HG03060 (cell line): ENCODE data around the gene HDAC4.
"Not testable (repeated sequence)": the region's sequence is repeated elsewhere in the genome, so short reads cannot be mapped to it uniquely, and the experiment has no call there.

Source experiments
- ATAC-seq: cut with Tn5 transposase; IDR thresholded peaks from one replicate; pipeline ENCODE4 v1.9.1; 2021; ENCODE audit warnings: low read depth, moderate number of reproducible peaks; ENCODE audit not compliant: unreplicated experiment

HDAC4 gene

DNA sequence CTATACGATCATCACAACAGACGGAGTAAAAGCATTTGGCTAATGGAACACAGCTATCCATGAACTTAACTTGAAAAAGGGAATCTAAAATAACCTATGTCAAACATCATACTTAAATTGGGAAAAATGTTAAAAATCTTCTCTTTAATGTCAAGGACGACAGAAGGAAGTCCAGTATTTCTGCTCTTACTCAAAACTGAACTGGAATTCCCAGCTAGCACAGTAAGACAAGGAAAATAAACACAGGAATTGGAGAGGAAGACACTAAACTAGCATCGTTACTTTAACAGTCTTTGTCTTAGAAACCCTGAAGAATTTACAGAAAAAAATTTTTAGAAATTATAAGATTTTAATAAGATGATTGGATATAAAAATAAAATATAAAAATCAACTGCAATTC is 112.6 kb downstream of the HDAC4 start:
- no peak for ATAC-seq

DNA sequence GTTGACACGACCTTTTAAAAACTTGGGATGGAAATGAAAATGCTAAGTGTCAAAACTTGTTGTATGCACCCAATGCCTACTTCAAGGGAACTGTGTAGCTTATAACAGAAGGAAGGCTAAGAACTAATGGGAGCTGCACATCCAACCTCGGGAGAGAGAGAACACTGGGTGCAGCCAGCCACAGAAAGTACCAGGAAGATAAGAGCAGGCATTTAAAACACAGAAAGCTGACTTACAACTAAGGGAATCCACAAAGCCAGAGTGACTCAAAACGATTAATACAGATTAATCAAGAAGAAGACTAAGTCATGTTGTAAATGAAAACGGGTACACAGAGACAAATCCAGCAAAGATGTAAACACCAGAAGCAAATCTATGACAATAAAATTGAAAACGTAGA is 113.4 kb downstream of the HDAC4 start:
- no peak for ATAC-seq

DNA sequence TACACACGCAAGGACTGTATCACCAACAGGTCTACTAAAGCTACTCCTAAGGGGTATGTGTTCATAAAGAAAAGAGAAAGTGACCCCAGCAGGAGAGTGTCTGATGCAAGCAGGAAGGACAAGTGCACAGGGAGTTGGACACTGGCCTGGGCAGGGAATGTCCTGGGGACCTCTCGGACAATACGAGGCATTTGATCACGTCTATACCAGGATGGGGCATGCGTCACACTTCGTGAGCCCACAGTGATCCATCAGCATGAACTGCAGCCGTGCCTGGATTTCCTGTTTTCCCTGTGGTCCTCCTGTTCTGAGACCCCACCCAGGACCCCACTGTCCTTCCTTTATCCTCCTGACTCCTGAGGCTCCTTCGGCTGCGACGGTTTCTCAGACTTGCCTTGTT is 113.9 kb downstream of the HDAC4 start:
- no peak for ATAC-seq

DNA sequence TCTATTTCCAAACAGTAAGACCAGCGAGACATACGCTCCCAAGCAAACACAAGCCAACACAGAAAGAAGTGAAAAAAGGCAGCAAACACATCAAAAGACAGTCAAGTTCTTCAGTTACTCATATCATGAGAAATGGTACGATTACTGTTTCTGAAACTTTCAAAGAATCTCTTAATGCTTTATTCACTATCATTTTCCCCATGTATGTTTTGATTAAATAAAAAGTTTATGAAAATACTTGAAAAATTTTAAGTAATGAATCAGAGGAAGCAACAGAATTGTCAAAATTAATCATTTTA is 114.9 kb downstream of the HDAC4 start:
- ATAC-seq = no peak

DNA sequence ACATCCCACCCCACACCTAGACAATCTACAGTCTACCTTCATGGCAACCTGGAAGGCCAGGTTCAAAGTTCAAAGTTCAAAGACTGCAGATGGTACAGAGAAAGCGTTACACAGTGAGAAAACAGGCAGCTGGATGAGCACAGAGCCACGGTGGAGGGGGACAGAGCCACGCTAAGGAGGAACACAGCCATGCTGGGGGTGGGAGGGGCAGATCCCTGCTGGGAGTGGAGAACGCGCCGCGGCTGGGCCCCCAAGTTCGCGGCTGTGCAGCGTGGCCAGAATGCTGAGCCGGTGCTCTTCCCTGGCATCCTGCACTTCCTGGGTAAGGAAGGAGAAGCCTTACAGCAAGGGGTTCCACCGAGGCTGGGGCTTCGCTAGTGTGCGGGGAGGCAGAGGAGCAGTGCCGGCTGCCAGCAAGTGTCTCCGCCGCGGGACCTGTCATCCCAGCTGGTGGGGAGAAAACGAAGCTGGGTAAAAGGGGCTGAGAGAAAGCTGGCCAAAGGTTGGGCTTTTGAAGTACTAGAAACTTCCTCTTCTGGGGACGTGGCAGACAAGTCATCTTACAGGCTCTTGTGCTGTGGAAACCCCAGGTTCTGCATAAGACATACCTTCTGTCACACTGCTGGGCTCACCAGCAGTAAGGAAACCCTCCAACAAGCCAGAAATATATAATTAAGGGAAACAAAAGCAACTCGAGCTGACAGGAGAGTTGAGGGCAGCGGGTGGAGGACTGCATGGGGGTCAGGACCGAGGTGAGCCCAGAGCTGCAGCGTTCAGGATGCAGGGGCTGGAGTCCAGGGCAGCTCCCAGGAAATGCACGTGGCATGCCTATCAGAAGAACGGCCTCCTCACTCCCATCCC is 115.5 kb downstream of the HDAC4 start:
- ATAC-seq = no peak

DNA sequence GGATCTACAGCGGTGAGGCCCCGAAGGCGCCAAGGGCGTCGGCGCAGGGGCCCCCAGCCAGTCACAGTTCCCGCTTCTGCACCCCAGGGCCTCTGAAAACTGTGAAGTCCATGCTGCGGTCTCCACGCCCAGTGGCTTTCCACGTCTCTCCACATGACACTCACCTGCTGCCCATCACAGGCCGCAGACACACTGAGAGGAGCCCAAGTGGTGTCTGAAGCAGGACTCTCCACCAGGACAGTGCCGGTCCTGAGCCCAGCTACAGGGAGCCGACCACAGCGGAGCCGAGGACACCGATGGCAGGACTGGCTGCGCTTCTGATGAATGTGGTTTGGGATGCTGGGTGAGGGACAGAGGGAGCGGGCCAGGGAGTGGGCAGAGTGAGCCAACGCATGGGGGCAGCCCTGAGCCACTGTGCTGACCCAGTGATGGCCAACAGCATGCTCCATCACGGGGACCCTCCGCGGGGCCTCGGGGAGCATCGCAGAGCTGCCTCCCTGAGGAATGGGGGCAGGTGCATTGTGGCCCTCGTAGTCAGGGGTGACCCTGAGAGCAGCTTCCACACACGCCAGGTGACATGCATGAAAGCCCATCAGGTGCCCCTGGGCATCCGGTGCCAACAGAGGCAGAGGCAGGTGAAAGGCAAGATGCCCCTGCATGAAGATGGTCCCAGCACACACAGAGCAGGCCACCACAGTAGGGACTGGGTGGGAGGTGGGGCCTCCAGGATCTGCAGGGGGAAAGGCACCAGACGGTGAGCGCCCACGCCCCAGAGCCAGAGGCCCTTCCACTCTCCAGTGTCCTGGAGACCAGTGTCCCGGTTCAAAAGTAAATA is 116.6 kb downstream of the HDAC4 start:
- no peak for ATAC-seq

DNA sequence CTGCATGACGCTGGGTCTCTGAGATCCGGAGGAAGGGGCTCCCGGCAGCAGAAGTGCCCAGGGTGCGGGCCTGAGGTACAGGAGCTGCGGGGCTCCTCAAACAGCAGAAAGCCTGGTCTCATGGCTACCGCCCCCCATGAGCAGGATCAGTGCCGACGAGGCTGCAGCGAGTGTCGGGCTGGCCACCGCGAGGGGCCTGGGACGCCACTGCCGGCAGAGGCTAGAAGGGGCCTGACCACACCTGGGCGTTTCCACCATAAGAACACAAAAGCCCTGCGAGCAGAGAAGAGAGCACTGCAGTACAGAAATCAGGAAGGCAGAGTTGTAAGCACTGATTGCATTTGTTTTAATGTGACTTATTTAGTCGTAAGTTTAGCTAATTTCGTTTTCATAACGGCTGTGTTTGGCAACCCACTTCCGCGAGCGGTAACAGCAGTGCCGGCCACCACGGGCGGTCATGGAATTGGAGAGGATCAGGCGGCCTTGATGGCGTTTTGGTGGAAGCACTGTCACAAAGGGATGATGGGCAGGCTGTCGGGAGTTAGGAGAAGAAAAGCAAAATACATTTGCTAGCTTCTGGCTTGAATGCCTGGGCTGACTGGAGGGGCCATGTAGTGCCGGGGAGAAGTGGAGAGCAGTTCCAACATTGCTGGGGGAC is 117.4 kb downstream of the HDAC4 start:
- no peak for ATAC-seq

DNA sequence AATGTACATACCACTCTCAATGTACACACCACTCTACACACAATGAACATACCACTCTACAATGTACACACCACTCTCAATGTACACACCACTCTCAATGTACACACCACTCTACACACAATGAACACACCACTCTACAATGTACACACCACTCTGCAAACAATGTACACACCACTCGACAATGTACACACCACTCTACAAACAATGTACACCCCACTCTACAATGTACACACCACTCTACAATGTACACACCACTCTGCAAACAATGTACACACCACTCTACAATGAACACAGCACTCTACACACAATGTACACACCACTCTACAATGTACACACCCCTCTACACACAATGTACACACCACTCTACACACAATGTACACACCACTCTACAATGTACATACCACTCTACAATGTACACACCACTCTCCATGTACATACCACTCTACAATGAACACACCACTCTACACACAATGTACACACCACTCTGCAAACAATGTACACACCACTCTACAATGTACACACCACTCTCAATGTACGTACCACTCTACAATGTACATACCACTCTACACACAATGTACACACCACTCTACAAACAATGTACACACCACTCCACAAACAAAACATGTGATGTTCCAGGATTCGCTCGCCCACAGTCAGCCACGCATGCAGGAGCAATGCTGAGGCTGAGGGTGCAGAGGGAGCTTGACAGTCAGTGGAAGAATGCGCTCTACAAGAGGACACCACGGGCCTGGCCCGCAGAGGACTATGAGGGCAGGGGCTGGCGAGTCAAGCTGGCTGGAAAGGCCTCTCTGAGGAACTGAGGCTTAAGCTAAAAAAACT is 118.2 kb downstream of the HDAC4 start:
- ATAC-seq = no peak

DNA sequence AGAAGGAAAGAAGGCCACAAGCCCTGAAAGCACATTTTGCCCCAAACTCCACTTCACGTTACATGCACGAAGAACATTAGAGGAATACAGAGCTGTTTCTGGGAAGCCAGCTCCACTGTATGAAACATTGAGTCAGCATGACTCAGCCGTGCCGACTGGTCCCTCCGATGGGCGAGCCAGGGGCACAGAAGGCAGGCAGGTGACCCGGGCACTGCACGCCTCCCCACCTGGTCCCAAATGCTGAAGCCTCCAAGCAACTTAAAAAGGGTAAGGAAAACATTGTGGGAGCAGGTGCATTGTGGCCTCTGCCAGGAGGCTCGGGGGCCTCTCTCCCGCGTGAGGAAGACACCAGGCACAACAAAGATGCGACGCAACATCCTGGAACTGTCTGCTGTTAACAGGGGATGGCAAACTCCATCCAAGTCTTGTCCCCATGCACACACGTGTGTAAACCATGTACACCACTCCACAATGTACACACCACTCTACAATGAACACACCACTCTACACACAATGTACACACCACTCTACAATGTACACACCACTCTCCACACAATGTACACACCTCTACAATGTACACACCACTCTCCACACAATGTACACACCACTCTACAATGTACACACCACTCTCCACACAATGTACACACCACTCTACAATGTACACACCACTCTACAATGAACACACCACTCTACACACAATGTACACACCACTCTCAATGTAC is 120.4 kb downstream of the HDAC4 start:
- ATAC-seq = not testable (repeated sequence)

DNA sequence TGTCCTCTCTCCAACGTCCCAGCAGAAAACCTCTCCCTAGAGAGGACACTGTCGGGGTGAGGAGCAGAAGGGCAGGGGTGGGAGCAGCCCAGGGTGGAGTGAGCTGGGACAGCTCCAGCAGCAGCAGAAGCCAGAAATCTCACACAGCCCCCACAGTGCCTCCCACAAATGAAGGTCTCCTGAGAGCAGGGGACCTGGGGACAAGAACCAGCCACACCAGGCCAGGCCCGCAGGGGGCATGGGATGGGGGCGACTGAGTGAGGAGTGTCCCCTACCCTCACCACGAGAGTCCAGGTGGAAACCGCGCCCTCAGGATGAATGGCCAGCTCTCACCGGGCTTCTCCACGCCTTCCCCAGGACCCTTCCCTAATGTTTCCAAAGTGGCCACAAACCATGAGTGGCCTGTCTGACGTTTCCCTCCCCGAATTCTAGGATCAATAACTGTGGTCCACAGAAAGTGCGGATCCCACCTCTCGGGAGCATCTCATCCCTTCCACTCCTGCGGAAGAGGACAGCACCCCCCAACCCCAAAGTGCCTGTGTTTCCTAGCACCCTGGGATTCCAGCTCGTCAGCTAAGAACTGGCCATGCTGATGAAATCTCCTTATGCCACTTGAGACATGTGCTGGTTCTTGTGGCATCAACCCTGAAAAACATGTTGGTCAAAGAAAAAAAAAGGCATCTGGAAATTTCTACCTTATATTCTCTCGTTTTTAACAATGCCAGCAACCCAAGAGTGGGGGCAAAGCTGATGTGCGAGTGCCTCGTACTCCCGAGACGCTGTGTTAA is 121.1 kb downstream of the HDAC4 start:
- no peak for ATAC-seq

DNA sequence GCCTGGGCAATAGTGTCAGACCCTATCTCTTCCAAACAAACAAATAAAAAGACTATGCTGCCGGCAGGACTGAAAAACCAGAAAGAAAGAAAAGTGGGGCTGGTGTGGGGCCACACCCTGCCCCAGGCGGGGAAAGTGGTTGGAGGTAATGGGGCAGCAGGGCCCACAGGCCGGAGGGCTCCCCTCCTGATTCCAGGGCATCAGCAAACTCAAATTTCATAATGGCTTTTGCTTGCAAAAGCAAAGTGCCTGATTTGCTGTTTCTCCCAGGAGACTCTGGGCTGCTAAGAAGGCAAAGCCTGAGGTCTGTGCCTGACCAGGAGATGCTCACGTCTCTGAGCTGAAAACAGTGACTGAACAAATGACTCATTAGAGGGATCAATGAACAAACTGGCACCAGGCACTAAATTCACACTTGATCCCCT is 121.9 kb downstream of the HDAC4 start:
- no peak for ATAC-seq

DNA sequence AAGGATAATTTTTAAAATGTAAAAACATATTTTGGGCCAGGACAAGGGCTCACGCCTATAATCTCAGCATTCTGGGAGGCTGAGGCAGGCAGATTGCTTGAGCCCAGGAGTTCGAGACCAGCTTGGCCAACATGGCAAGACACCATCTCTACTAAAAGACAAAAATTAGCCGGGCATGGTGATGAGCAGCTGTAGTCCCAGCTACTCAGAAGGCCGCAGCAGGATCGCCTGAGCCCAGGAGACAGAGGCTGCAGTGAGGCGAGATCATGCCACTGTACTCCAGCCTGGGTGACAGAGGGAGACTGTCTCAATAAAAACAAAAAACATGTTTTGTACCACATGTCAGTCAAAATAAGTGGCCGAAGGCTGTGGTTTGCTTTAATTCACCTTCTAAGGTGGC is 122.5 kb downstream of the HDAC4 start:
- ATAC-seq = no peak

DNA sequence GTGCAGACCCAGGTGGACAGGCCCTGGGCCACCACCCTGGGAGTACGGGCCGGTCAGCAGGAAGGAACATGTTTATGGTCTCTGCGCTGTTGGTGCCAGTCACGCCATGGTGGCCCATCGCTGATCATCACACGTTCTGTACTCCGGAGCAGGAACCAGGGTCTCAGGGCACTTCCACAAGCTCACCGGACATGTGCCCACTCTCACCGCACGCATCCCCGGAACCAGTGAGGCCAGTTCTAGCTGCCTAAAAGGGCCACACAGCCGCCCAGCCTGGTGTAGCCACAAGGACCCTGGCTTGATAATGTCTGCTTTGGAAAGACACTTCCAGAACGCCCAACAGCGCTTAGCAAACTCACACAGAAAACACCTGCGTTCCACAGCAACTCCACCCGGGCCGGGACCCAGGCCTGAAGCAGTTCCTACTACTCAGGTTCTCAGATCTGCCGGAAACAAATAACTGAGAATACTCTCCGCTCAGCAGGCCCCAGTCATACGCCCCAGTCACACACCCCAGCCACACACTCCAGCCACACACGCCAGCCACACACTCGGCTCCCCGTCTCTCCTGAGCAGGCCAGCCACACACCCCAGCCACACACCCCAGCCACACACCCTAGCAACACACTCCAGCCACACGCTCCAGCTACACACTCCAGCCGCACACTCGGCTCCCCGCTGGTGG is 123.3 kb downstream of the HDAC4 start:
- ATAC-seq = no peak

DNA sequence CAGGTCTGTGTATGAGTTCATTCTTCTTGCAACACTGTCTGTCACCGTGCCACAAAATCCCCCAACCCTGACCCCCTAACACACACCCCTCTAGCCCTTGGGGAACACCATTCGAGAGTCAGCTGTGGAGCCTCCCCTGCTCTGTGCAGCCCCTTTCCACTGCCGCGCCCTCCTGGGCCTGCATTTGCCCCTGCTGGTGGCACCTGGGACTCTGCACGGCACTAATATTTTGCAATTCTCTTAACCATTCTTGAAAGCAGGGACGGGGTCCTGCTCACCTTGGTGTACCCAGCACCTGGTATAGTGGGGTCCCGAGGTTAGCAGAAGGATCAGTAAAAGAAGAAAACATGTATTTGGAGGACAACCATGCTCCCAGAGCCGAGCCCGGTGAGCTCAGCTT is 124.0 kb downstream of the HDAC4 start:
- ATAC-seq = no peak

DNA sequence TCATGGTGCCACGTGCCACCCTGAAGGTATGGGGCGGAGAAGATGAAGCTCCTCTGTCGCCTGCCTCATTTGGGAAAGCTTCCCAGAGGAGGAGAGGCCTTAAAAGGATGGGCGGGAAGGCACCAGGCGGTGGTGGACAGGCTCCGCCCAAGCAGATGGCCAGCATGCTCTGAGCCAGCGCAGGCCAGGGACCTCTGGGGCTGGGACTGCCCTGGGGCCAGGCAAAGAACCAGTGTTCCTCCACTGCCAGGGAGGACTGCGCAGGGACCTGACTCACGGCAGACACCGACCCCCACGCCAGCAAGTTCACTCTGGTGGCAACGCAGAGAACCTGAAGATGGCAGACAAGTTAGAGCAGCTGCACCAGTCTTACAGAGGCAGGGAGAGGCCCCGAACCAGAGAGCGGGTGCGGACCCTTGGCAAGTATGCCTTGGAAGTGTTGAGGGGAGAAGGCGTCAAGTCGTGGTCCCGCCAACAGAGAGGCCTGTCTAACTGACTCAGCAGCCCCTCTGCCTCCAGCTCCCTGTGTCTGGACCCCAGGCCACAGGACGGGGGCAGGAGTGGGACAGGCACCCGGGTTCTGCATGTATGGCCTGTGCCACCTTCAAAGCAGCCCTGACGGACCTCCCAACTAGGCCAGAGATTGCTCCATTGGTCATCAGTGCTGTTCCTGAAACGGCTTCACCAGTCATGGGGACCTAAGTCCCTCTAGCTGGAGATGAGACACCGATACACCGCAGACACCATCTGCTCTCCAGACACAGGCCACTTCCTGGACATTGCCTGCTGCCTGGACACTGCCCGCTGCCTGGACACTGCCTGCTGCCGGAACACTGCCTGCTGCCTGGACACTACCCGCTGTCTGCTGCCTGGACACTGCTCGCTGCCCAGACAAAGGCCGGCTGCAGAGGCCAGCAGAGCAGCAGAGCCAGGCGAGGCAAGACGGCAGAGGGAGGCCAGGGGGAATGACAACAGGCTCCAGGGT is 124.7 kb downstream of the HDAC4 start:
- ATAC-seq = no peak

DNA sequence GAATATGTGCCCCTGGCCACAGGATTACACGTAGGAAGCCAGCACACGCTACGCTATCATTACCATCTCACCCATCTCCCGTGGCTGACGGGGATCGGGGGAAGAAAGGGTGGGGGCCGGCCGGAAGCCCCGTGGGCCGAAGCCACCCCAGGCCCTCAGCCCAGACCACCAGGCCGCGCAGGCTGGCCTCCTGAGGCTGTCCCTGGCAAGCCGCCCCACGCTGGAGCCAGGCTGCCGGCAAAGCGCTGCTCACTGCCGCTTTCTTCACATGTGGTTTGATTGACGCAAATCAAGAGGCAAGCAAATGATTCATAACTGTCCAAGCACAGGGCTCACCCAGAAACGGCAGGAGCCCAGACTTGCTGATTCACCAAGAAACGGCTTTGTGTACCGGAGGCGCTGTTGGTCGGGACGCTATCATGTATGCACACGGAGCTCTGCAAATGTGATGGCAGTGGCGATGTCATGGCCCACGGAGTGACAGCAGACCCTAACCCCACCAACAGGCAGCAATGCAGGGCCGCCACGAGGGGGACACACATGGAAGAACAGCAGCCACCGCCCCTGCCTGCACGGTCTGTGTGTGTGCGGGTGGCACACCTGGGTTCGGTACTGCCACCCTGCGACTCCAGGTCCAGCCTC is 125.7 kb downstream of the HDAC4 start:
- peak; percentile 68 for ATAC-seq
